HepG2 (cell line): ENCODE data around the gene PLOD3. TPM values are rescaled to one million over a fixed set of nuclear protein-coding genes. Genes with fewer than 3 reads are reported as not detected.

Experiments
- ATAC-seq: fragments of 200-7000 bp; cut with Tn5 transposase; 3 replicates; pipeline ENCODE4 v1.9.1; 2020; ENCODE audit warnings: mild to moderate bottlenecking, moderate library complexity
- BruUV-seq: library from RNA; stranded (reverse); fragments of 400-500 nt; replicated peaks from 2 replicates; lab custom pipeline; 2021; lab: Mats Ljungman, UMichigan
- CTCF ChIA-PET: fragments of 300-600 bp; formaldehyde crosslinking; extraction: SDS; loops from one replicate; lab custom pipeline; 2021; ENCODE audit warnings: low total read pairs, inconsistent platforms, low intra/inter-chr PET ratio; lab: Yijun Ruan, JAX
- POLR2A ChIA-PET: fragments of 350-600 bp; sonication (Branson Sonifier 250); formaldehyde crosslinking; loops from one replicate; lab custom pipeline; 2020; ENCODE audit warnings: antibody characterized with exemption, inconsistent platforms; lab: Yijun Ruan, JAX
- DNase-seq: peaks from one replicate; pipeline ENCODE4 v3.0.0-alpha.2; 2015; ENCODE audit warnings: low spot score
- FAIRE-seq: peaks from 3 replicates; lab custom pipeline; 2011; peaks lifted over from hg19 to GRCh38; lab: Jason Lieb, UNC
- H2AFZ ChIP-seq: one replicate; pipeline ENCODE4 v1.6.1; 2011; ENCODE audit warnings: low read length, inconsistent platforms
- H3K27ac ChIP-seq: fragments of 300-600 bp; 3 replicates; pipeline ENCODE4 v1.8.0; 2011; ENCODE audit warnings: mixed run types, mild to moderate bottlenecking, mixed read lengths, low read length, inconsistent platforms; ENCODE audit not compliant: insufficient read depth; ENCODE audit errors: extremely low read length
- H3K27me3 ChIP-seq, 2 experiments: fragments of 200-600 bp in 1 of 2; 2 replicates in 1 of 2; 3 replicates in 1 of 2; pipeline versions ENCODE4 v1.6.0 to v1.8.0; 2011; ENCODE audit warnings: low read length in 2 of 2, mild to moderate bottlenecking in 2 of 2, moderate library complexity in 2 of 2, inconsistent platforms in 1 of 2; ENCODE audit not compliant: insufficient read depth in 2 of 2, control insufficient read depth in 1 of 2
- H3K36me3 ChIP-seq, 2 experiments: fragments of 200-600 bp in 1 of 2; replicated peaks in 1 of 2; 2 replicates in 1 of 2; 3 replicates in 1 of 2; pipeline versions ENCODE4 v1.5.1 to v1.8.0; 2011; ENCODE audit warnings: low read length in 2 of 2, inconsistent platforms in 1 of 2; ENCODE audit not compliant: insufficient read depth in 2 of 2, control insufficient read depth in 1 of 2
- H3K4me1 ChIP-seq: 2 replicates; pipeline ENCODE4 v1.5.1; 2012; ENCODE audit warnings: low read length, inconsistent platforms; ENCODE audit not compliant: insufficient read depth
- H3K4me2 ChIP-seq: 2 replicates; pipeline ENCODE4 v1.6.0; 2011; ENCODE audit warnings: low read depth, low read length, inconsistent platforms
- H3K4me3 ChIP-seq, 3 experiments: fragments of 200-600 bp in 1 of 3; sonication (generic), shearing (Covaris generic) in 1 of 3; replicated peaks in 1 of 3; 2 replicates each; pipeline ENCODE4 v1.5.1; 2011 to 2016; ENCODE audit warnings: low read length in 3 of 3, inconsistent platforms in 2 of 3, low read depth in 2 of 3, mild to moderate bottlenecking in 2 of 3, control low read depth in 1 of 3, mixed read lengths in 1 of 3; ENCODE audit not compliant: insufficient read depth in 1 of 3
- H3K79me2 ChIP-seq: one replicate; pipeline ENCODE4 v1.6.1; 2011; ENCODE audit warnings: low read length, inconsistent platforms; ENCODE audit not compliant: insufficient read depth
- H3K9ac ChIP-seq: 2 replicates; pipeline ENCODE4 v1.6.0; 2011; ENCODE audit warnings: mild to moderate bottlenecking, low read depth, low read length, inconsistent platforms; ENCODE audit not compliant: insufficient read depth
- H3K9me3 ChIP-seq: 2 replicates; pipeline ENCODE4 v1.5.1; 2012; ENCODE audit warnings: mild to moderate bottlenecking, low read length
- H4K20me1 ChIP-seq: 2 replicates; pipeline ENCODE4 v1.6.0; 2011; ENCODE audit warnings: inconsistent platforms, mild to moderate bottlenecking, low read length, moderate library complexity; ENCODE audit not compliant: insufficient read depth
- AFF4 ChIP-seq: sonication (generic); formaldehyde crosslinking; IDR thresholded peaks from 2 replicates; pipeline ENCODE4 v1.4.0; 2020; ENCODE audit warnings: missing genetic modification reagents
- E2F2 ChIP-seq: sonication (generic); formaldehyde crosslinking; IDR thresholded peaks from 2 replicates; pipeline ENCODE4 v1.4.0; 2020; ENCODE audit warnings: missing genetic modification reagents, borderline replicate concordance
- FOXA1 ChIP-seq, 2 experiments: fragments of 450-650 bp in 1 of 2; sonication (generic) in 1 of 2; formaldehyde crosslinking in 1 of 2; IDR thresholded peaks; 2 replicates each; pipeline versions ENCODE4 v1.4.0 to v1.6.1; 2016 to 2020; ENCODE audit warnings: missing genetic modification reagents in 1 of 2
- FOXA3 ChIP-seq: IDR thresholded peaks from 2 replicates; pipeline ENCODE4 v1.6.1; 2016; ENCODE audit warnings: missing genetic modification reagents, missing compliant biosample characterization
- HNF4G ChIP-seq, 2 experiments: sonication (generic) in 1 of 2; formaldehyde crosslinking in 1 of 2; IDR thresholded peaks; 2 replicates each; pipeline versions ENCODE4 v1.4.0 to v1.6.1; 2011 to 2020; ENCODE audit warnings: borderline replicate concordance in 2 of 2, low read depth in 2 of 2, mild to moderate bottlenecking in 2 of 2, low read length in 1 of 2, missing genetic modification reagents in 1 of 2, moderate library complexity in 1 of 2
- JUNB ChIP-seq: sonication (generic); formaldehyde crosslinking; IDR thresholded peaks from 2 replicates; pipeline ENCODE4 v1.8.0; 2022; ENCODE audit warnings: missing genetic modification reagents, mild to moderate bottlenecking, borderline replicate concordance
- MAZ ChIP-seq, 2 experiments: sonication (generic) in 1 of 2; formaldehyde crosslinking in 1 of 2; IDR thresholded peaks; 2 replicates each; pipeline versions ENCODE4 v1.5.0 to v1.6.1; 2012 to 2020; ENCODE audit warnings: low read depth in 2 of 2, mild to moderate bottlenecking in 2 of 2, borderline replicate concordance in 1 of 2, improper control_type of control experiment in 1 of 2, low read length in 1 of 2, missing genetic modification reagents in 1 of 2, moderate library complexity in 1 of 2
- PHF21A ChIP-seq: sonication (generic); formaldehyde crosslinking; IDR thresholded peaks from 2 replicates; pipeline ENCODE4 v1.5.0; 2020; ENCODE audit warnings: mild to moderate bottlenecking, missing genetic modification reagents
- RCOR2 ChIP-seq: IDR thresholded peaks from 2 replicates; pipeline ENCODE4 v1.6.1; 2016; ENCODE audit warnings: missing biosample characterization, missing genetic modification reagents
- RFXAP ChIP-seq: sonication (generic); formaldehyde crosslinking; IDR thresholded peaks from 2 replicates; pipeline ENCODE4 v1.4.0; 2020; ENCODE audit warnings: missing genetic modification reagents, borderline replicate concordance
- SAP130 ChIP-seq: IDR thresholded peaks from 2 replicates; pipeline ENCODE4 v1.6.1; 2016; ENCODE audit warnings: low read depth
- TAF15 ChIP-seq: fragments of 200-400 bp; formaldehyde crosslinking; IDR thresholded peaks from one replicate; pipeline ENCODE4 v1.6.1; 2018; ENCODE audit warnings: mild to moderate bottlenecking, low read depth, low read length; ENCODE audit not compliant: poor library complexity, severe bottlenecking
- TEAD3 ChIP-seq: optimal IDR thresholded peaks from 2 replicates; pipeline ENCODE3; 2016; ENCODE audit warnings: borderline replicate concordance
- ZNF121 ChIP-seq: sonication (generic); formaldehyde crosslinking; IDR thresholded peaks from 2 replicates; pipeline ENCODE4 v1.5.0; 2020; ENCODE audit warnings: mild to moderate bottlenecking, missing genetic modification reagents
- ZNF770 ChIP-seq: sonication (generic); formaldehyde crosslinking; IDR thresholded peaks from 2 replicates; pipeline ENCODE4 v1.5.0; 2020; ENCODE audit warnings: mild to moderate bottlenecking, missing genetic modification reagents
- WGBS: methylation state at CpG from one replicate; pipeline ENCODE4 v1.1.6; 2017; ENCODE audit warnings: low lambda C conversion rate; 5-methylcytosine and 5-hydroxymethylcytosine counted together
- in situ Hi-C: cut with HindIII; loops from 2 replicates; pipeline ENCODE4 v1.10.0; 2017; ENCODE audit warnings: low pct_unique_long_range_greater_than_20kb; ENCODE audit not compliant: extremely low pct_ligation_motif_present
- intact Hi-C: fragments of 100-400 bp; cut with micrococcal nuclease; formaldehyde crosslinking; loops from one replicate; pipeline ENCODE4 v1.10.0; 2022; ENCODE audit not compliant: unreplicated experiment
- polyA plus RNA-seq, 8 experiments: library from polyadenylated mRNA; depleted of rRNA in 3 of 8; stranded (reverse) in 7 of 8; unstranded in 1 of 8; fragments of >200 nt; fragmentation: Illumina TruSeq in 4 of 8; extraction: Trizol in 4 of 8; gene quantifications; 2 replicates each; pipeline versions ENCODE4 v1.2.1 to v1.2.3, GENCODE V29; 2011 to 2016; ENCODE audit warnings: low read depth in 4 of 8, missing spikeins in 1 of 8, mixed read lengths in 1 of 8; ENCODE audit not compliant: insufficient read depth in 1 of 8
- total RNA-seq, 5 experiments: library from RNA; depleted of rRNA; stranded (reverse); fragments of >200 nt; fragmentation: Illumina TruSeq; extraction: Trizol; gene quantifications; 2 replicates each; pipeline ENCODE4 v1.2.3, GENCODE V29; 2016; ENCODE audit warnings: low read depth in 1 of 5

PLOD3 gene
- total and polyA plus RNA-seq, 2 of the 13 experiments (the other 11 are each of a cell fraction or from before 2014, with no cell fraction given), result 65.8 to 67.4 TPM

- no peak for FAIRE-seq
- POLR2A ChIA-PET, result no interaction called here
- TF ChIP-seq RFXAP (CRISPR knock-in tag) (no peak), AFF4 (CRISPR knock-in tag) (no peak), RCOR2 (no peak), PHF21A (CRISPR knock-in tag) (0 out of 2 replicates have a peak, but pooled peaks have one; percentile 33), ZNF770 (CRISPR knock-in tag) (peak; percentile 96), FOXA3 (CRISPR knock-in tag) (0 out of 2 replicates have a peak, but pooled peaks have one; percentile 10), ZNF121 (CRISPR knock-in tag) (peak; percentile 96), E2F2 (CRISPR knock-in tag) (no peak), SAP130 (CRISPR knock-in tag) (peak; percentile 27; the same call in 1 of the 2 replicates), TAF15 (no peak), HNF4G (IDR thresholded peaks at IDR 0.05; ENCODE audit: borderline replicate concordance, low read depth, low read length) (no peak), HNF4G (CRISPR knock-in tag; IDR thresholded peaks at IDR 0.05; ENCODE audit: borderline replicate concordance, low read depth) (no peak), TEAD3 (CRISPR knock-in tag) (peak; percentile 50), JUNB (CRISPR knock-in tag) (no peak), MAZ (IDR thresholded peaks at IDR 0.05; ENCODE audit: borderline replicate concordance, low read depth, low read length) (no peak), MAZ (CRISPR knock-in tag; IDR thresholded peaks at IDR 0.05; ENCODE audit: low read depth) (no peak), FOXA1 (IDR thresholded peaks at IDR 0.05) (no peak), FOXA1 (CRISPR knock-in tag; IDR thresholded peaks at IDR 0.05) (peak; percentile 42)
Observed at GRCh38 chr7:101185258-101185839, 32.0 kb downstream of the PLOD3 start.

More at GRCh38 chr7:101185258-101185839, 32.0 kb downstream of the PLOD3 start:
- H4K20me1 ChIP-seq, result no peaks in the 10 kb centered on the region
- H3K36me3 ChIP-seq, result no peaks in the 10 kb centered on the region
- ATAC-seq (peak; percentile 47), DNase-seq (peak; percentile 57)
- no peak overlapping the region for H3K27ac ChIP-seq
- in situ Hi-C loops (no loop called here), intact Hi-C loops (no loop called here)
- peaks cover 3 to 9% of the 10 kb centered on the region in 2 experiments; a peak in 4 of 5 replicates for H3K27me3 ChIP-seq
- H3K4me1 ChIP-seq, result peaks cover 42% of the 10 kb centered on the region
- WGBS, result 25% methylated on average over 5 of the region's 5 CpGs
- CTCF ChIA-PET, result no interaction called here
- no peak overlapping the region for H3K4me3 ChIP-seq
- no TSS peak for BruUV-seq
- H2AFZ ChIP-seq, result no peak overlapping the region
- H3K79me2 ChIP-seq, result no peaks in the 10 kb centered on the region
- H3K9ac ChIP-seq, result no peak overlapping the region
- peak overlapping the region; percentile 20; the same call in 1 of the 2 replicates for H3K4me2 ChIP-seq
- H3K9me3 ChIP-seq, result no peaks in the 10 kb centered on the region
